HG02588 (cell line): Measurements from ENCODE around the gene PLD5.
"Not testable (repeated sequence)": the region's sequence is repeated elsewhere in the genome, so short reads cannot be mapped to it uniquely, and the experiment has no call there.

Experiments
- ATAC-seq: cut with Tn5 transposase; IDR thresholded peaks from one replicate; pipeline ENCODE4 v1.9.1; 2021; ENCODE audit warnings: mild to moderate bottlenecking, moderate library complexity; ENCODE audit not compliant: unreplicated experiment

PLD5 gene

DNA sequence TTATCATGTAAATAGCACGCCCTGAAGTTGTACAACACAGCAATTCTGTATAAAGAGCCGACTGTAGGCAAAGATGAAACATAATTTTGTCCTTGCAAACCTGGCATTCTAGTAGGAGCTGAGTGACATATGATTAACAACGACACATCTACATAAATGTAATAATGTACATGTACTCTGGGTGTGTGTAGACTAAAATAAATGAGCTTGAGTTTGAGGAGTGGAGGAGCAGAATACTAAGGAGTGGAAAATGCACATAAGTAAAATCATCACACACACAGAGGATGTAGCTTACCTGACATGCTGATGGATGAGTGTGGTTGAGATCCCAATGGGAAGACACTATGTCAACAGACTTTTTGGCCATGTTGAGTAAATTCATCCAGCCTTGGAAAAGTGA, 236.4 kb downstream of the PLD5 start:
- ATAC-seq, result not testable (repeated sequence)

DNA sequence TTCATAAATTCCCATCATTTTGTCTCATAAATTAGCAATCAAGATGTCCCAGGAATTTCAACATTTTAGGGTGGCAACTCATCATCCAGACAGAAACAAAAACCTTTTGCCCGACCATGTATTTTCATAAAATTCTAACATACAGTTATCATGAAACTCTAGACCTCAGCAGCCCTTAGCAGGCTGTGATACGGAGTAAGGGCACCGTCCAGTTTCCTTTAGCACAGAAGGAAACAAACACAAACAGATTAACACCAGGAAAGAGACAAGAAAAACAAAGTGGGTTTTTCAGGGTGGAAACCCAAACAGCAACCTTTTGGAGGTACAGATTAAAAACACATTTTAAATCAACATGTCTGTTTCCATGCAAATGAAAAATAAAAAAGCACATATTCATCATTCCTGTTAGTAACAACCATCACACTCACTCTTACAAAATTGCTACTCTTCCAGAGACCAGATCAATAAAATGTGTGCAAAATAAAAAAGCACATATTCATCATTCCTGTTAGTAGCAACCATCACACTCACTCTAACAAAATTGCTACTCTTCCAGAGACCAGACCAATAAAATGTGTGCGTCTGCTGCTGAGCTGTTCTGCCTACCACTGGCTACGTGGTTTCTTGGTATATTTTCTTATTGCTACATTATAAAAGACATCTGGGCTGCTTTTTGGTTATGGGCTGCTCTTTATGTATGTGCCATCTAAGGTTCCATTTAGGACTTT, 241.6 kb downstream of the PLD5 start:
- not testable (repeated sequence) for ATAC-seq

GRCh38 chr1:242278406-242278805, 246.1 kb downstream of the PLD5 start:
- ATAC-seq, result not testable (repeated sequence)

GRCh38 chr1:242276769-242277168, 247.7 kb downstream of the PLD5 start:
- not testable (repeated sequence) for ATAC-seq

DNA sequence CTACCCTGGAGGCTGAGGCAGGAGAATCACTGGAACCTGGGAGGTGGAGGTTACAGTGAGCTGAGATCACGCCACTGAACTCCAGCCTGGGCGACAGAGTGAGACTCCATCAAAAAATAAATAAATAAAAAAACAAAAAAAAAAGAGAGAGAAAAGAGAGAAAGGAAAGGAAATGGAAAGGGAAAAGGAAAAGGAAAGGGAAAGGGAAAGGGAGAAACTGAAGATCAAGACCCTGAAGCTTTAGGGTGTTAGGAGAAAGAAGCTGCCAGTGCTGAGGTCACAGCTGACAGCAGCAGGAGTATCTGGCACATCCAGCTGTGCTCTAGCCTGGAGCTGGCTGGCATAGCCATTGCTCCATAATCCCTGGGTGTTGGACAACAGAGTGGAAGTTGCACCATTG, 257.5 kb downstream of the PLD5 start:
- not testable (repeated sequence) for ATAC-seq

DNA sequence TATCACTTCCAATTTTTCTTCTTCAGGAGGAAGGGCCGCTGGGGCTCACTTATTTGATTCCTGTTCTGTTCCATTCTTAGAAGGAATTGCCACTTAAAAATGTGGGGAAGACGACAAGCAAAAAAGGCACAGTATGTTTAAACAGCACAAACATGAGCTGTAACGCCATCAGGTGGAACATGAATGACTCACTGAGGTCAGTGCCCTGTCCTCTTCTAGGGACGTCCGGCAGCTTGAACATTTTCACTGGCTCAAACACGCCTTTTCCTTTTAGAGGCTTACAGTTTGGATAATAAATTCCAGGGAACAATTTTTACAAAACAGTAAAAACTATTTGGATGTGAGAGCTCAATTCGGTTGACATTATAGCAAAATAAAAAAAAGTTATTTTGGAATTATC, 260.1 kb downstream of the PLD5 start:
- ATAC-seq, result not testable (repeated sequence)

DNA sequence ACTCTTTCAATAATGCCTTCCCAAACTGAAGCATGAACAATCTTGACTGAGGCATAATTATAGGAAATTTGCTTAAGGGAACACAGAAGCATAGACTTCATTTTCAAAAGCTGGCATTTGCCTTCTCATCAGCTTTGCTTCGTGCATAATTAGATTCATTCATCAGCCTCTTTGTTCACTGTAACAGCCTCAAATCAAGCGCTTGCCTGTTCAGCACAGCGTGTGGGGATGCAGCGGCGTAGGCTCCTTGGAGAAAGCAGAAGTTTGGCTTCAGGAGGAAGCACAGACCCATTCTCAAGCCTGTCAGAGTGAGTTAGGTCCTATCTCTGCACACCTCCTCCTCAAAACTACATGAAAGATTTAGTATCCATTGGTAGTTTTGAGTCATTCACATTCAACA, 279.2 kb downstream of the PLD5 start:
- no peak for ATAC-seq

DNA sequence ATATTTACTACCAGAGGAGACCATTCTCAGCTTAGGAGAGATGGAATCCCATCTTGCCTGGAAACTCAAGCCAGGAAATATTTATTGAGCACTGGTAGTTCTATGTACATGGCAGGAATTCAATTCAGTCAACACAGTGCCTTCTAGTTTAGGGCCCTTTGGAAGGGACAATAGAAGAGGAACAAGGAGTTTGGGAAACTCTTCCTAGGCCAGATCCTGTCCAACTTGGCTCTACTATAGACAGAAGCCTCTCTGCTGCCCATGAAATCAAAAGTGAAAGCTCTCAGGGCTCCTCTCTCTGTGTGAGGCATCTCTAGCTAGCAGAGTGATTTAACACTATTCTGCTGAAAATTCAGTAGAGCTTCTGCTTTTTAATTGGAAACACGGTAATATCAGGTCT, 281.0 kb downstream of the PLD5 start:
- peak; percentile 97 for ATAC-seq

DNA sequence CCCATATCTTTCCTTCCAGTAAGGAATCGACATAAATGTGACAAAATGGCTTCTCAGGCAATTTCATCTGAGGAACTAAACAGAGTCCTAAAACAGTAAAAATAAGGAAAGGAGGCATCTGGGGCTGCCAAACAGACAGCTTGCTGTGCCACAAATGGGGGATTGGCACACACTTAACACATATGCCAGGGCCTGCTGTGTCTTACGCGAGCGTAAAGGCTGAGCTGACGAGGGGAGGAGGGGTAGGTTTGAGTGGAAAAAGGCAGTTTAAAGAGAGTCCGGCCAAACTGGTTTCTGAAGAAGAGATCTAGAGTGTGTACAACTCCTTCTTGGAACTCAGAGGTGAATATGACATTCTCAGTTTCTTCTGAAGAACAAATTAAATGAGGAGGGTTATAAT, 281.5 kb downstream of the PLD5 start:
- ATAC-seq, result no peak

DNA sequence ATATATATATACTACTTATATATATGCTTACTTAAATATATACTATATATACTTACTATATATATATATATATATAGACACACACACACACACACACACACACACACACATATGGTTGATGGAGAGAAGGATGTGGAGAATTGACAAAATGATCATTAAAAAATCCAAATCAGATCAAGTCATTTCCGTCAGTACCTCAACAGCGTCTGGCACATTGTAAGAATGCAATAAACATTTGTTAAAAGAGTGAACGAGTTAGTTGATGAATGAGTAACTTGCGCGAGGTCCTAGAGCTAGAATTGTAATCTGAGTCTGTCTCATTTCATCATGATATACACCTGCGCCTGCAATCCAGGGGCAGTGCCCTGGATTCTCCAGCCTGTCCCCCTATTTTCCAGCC, 282.6 kb downstream of the PLD5 start:
- no peak for ATAC-seq

DNA sequence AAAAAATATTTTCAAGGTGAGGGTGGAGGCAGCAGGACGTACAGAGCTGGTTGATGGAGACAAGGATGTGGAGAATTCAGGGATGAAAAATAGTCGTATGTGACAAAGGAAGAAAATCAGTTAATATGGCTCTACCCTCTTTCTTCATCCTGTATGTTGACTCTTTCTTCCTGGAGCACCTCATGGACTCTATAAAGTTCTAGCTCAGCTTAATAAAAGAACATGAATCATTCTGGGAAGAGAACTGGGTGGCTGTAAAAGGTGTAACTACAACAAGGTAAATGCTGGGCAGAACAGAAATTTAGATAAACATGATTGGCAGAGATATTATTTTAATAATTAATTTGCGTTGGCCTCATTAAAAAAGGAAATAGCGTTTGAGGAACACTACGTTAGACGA, 283.8 kb downstream of the PLD5 start:
- no peak for ATAC-seq

DNA sequence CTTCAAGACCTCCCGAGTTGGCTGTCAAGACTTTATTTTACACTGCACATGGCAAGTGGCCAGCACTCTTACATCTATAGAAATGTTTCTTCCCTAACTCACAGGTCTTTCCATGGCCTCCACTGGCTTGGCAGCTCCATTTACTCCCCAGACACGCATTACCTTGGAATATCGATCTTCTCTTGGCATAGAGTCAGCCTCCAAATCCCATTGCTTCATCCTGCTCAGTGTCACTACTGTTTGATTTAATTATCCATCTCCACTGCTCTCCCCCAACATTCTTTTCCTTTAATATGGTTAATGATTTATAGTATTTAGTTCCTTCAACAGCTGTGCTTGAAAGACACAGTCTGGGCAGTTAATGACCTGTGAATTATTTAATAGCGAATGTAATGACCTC, 284.4 kb downstream of the PLD5 start:
- ATAC-seq, result no peak

GRCh38 chr1:242239398-242239797, 285.1 kb downstream of the PLD5 start:
- ATAC-seq, result no peak

GRCh38 chr1:242237051-242237450, 287.4 kb downstream of the PLD5 start:
- no peak for ATAC-seq

GRCh38 chr1:242228991-242229390, 295.5 kb downstream of the PLD5 start:
- no peak for ATAC-seq

DNA sequence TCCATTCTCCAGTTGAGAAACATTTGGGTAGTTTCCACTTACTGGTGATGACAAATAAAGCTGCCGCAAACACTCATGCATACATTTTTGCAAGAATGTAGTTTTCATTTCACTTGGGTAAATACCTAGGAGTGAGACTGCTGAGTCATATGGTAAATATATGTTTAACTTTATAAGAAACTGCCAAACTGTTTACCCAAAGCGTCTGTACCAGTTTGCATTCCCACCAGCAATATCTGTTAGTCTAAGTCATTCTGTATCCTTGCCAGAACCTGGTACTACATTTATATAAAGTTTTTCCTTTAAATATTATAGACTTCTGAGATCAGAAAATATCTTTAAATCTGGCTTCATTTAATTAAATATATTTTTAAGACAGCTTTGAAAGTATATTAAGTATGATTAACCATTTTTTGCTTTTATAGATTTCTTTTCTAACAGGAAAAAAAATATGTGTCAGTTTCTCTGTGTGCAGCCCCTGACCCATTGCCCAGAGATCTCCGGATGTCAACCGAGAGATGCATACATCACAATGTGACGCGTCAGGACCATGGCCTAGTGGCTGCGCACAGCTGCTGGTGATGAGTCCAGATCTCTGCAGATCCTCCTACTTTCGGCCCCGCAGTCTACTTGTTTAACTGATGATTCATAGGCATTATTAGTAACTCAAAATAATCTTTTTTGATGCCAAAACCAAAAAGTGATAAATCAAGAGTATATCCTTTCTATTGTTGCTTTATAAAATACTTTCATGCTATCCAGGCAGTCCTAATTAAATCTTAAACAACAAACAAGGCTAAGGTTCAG, 298.5 kb downstream of the PLD5 start:
- ATAC-seq, result peak; percentile 85

GRCh38 chr1:242224878-242225766, 299.4 kb downstream of the PLD5 start:
- ATAC-seq, result peak; percentile 13

GRCh38 chr1:242224461-242224860, 300.0 kb downstream of the PLD5 start:
- ATAC-seq, result no peak

DNA sequence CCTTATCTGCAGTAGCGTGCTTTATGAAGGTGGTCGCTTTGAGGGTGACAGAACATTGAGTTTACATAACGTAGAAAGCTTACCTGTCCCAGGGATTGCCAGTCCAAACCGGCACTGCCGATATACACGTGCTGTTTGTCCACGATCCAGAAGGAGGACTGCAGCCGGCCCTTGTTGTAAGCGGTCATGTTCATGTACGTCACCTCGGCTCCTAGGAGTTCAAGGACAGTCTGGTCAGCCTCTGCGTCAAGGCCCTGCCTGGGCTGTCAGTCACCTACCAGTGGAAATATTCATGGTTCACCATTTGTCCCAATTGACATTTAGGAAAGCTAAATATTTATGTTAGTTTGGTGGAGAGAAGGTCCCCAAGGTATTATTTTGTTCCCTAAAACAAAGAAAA, 304.6 kb downstream of the PLD5 start:
- ATAC-seq, result no peak

GRCh38 chr1:242219298-242219901, 305.1 kb downstream of the PLD5 start:
- no peak for ATAC-seq

- no peak for ATAC-seq
Measured at GRCh38 chr1:242216368-242216767, 308.1 kb downstream of the PLD5 start.
